ENCODE measurements around the gene PLA2G4B.

PLA2G4B gene

DNA sequence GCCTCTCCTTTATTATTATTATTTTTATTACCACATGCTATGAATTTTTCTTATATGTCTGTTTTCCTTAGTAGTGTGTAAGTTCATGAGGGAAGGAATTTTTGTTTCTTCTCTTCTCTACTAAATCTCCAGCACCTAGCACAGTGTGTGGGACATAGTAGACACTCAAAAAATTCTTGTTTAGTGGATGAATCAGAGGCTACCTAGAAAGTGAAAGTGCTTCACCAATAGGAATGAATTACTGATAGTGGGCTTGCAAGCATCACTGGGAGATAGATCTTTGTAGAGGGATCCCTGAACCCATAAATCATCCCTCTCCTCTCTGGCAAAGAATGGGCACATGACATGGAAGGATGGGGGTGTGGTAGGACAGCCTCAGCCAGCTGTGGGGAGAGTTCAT is 46.7 kb downstream of the PLA2G4B start:
- FAIRE-seq, result no peak
- TF ChIP-seq POLR2AphosphoS5 (IDR thresholded peaks at IDR 0.05; ENCODE audit: low read depth, low read length) (no peak), POU2F2 (IDR thresholded peaks at IDR 0.05; ENCODE audit: low read depth, low read length) (no peak), POLR2A (IDR thresholded peaks at IDR 0.05; ENCODE audit: low read depth, low read length) (no peak), TAF1 (IDR thresholded peaks at IDR 0.05; ENCODE audit: low read depth, low read length) (no peak), SPI1 (IDR thresholded peaks at IDR 0.05; ENCODE audit: low read depth, low read length) (no peak), PAX5 (IDR thresholded peaks at IDR 0.05; ENCODE audit: insufficient read depth, low read length, severe bottlenecking) (no peak)

DNA sequence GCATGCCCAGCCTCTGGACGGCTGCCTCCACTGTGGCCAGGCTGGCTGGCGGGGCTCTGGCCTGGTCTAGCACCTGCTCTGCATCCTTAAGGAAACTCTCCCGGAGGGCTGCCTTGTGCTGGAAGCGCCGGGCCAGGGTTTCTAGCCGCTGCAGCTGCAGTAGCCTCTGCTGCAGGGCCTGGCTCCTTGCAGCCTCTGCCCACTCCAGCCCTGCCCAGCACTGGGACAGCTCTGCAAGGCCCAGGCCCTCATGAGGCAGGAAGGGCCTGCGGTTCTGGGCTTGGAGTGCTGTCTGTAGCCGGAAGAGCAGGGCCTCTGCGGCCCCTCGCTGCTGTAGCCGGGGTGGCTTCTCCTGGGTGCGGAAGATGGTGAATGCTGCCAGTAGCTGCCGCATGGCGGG is 47.2 kb downstream of the PLA2G4B start:
- FAIRE-seq (no peak), DNase-seq (ENCODE audit: insufficient read length, low spot score) (no peak)
- TF ChIP-seq TAF1 (IDR thresholded peaks at IDR 0.05; ENCODE audit: low read depth, low read length) (no peak), POLR2AphosphoS5 (IDR thresholded peaks at IDR 0.05; ENCODE audit: low read depth, low read length) (no peak), SPI1 (IDR thresholded peaks at IDR 0.05; ENCODE audit: low read depth, low read length) (no peak), POU2F2 (IDR thresholded peaks at IDR 0.05; ENCODE audit: low read depth, low read length) (no peak), PAX5 (IDR thresholded peaks at IDR 0.05; ENCODE audit: insufficient read depth, low read length, severe bottlenecking) (no peak), POLR2A (IDR thresholded peaks at IDR 0.05; ENCODE audit: low read depth, low read length) (no peak)

More for the DNA sequence above, 46.7 kb downstream of the PLA2G4B start:
- no peak for DNase-seq (ENCODE audit: insufficient read length, low spot score)

GRCh38 chr15:41886741-41887140 is 48.1 kb downstream of the PLA2G4B start:
- TF ChIP-seq PAX5 (IDR thresholded peaks at IDR 0.05; ENCODE audit: insufficient read depth, low read length, severe bottlenecking) (no peak), SPI1 (IDR thresholded peaks at IDR 0.05; ENCODE audit: low read depth, low read length) (no peak), POU2F2 (IDR thresholded peaks at IDR 0.05; ENCODE audit: low read depth, low read length) (no peak), POLR2AphosphoS5 (IDR thresholded peaks at IDR 0.05; ENCODE audit: low read depth, low read length) (no peak), TAF1 (IDR thresholded peaks at IDR 0.05; ENCODE audit: low read depth, low read length) (no peak), POLR2A (IDR thresholded peaks at IDR 0.05; ENCODE audit: low read depth, low read length) (no peak)
- no peak for DNase-seq (ENCODE audit: insufficient read length, low spot score)
- no peak for FAIRE-seq

DNA sequence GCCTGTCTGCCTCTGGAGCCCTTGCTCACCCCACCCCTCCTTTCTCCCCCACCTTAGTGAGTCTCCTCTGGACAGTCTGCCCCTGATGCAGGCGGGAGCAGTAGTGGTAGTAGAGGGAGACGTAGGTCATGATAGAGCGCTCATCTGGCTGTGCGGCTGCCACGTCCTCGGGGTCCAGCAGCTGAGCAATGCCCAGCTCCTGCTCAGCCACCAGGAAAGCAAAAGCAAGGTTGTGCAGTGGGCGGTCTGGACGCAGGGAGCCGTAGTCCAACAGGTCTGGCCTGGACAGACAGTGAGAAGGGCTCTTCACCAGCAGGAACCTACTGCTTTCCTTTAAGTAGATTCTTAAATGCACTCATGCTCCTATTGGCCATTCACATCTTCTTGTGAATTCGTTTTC is 48.5 kb downstream of the PLA2G4B start:
- FAIRE-seq (no peak), DNase-seq (ENCODE audit: insufficient read length, low spot score) (no peak)
- TF ChIP-seq POLR2AphosphoS5 (IDR thresholded peaks at IDR 0.05; ENCODE audit: low read depth, low read length) (no peak), POLR2A (IDR thresholded peaks at IDR 0.05; ENCODE audit: low read depth, low read length) (no peak)

- TF ChIP-seq SPI1 (IDR thresholded peaks at IDR 0.05; ENCODE audit: low read depth, low read length), result no peak
- TF ChIP-seq POLR2A (IDR thresholded peaks at IDR 0.05; ENCODE audit: low read depth, low read length), result no peak
- no peak for TF ChIP-seq PAX5 (IDR thresholded peaks at IDR 0.05; ENCODE audit: insufficient read depth, low read length, severe bottlenecking)
- TF ChIP-seq POU2F2 (IDR thresholded peaks at IDR 0.05; ENCODE audit: low read depth, low read length), result no peak
- TF ChIP-seq POLR2AphosphoS5 (IDR thresholded peaks at IDR 0.05; ENCODE audit: low read depth, low read length), result no peak
- no peak for TF ChIP-seq TAF1 (IDR thresholded peaks at IDR 0.05; ENCODE audit: low read depth, low read length)
- FAIRE-seq (no peak), DNase-seq (ENCODE audit: insufficient read length, low spot score) (no peak)
Measured at GRCh38 chr15:41887893-41888292, 49.2 kb downstream of the PLA2G4B start.

- DNase-seq (ENCODE audit: insufficient read length, low spot score) (no peak), FAIRE-seq (no peak)
- TF ChIP-seq POU2F2 (IDR thresholded peaks at IDR 0.05; ENCODE audit: low read depth, low read length) (no peak), SPI1 (IDR thresholded peaks at IDR 0.05; ENCODE audit: low read depth, low read length) (peak; percentile 33; the same call in 1 of the 2 replicates)
Measured at GRCh38 chr15:41888662-41889253, 50.1 kb downstream of the PLA2G4B start.

GRCh38 chr15:41890050-41890690 is 51.5 kb downstream of the PLA2G4B start:
- FAIRE-seq, result no peak
- TF ChIP-seq POLR2A (IDR thresholded peaks at IDR 0.05; ENCODE audit: low read depth, low read length) (no peak), PAX5 (IDR thresholded peaks at IDR 0.05; ENCODE audit: insufficient read depth, low read length, severe bottlenecking) (no peak), POU2F2 (IDR thresholded peaks at IDR 0.05; ENCODE audit: low read depth, low read length) (no peak), SPI1 (IDR thresholded peaks at IDR 0.05; ENCODE audit: low read depth, low read length) (no peak), TAF1 (IDR thresholded peaks at IDR 0.05; ENCODE audit: low read depth, low read length) (no peak), POLR2AphosphoS5 (IDR thresholded peaks at IDR 0.05; ENCODE audit: low read depth, low read length) (no peak)
- no peak for DNase-seq (ENCODE audit: insufficient read length, low spot score)

- FAIRE-seq (no peak), DNase-seq (ENCODE audit: insufficient read length, low spot score) (no peak)
- TF ChIP-seq POLR2AphosphoS5 (IDR thresholded peaks at IDR 0.05; ENCODE audit: low read depth, low read length), result no peak
- no peak for TF ChIP-seq POLR2A (IDR thresholded peaks at IDR 0.05; ENCODE audit: low read depth, low read length)
- no peak for TF ChIP-seq SPI1 (IDR thresholded peaks at IDR 0.05; ENCODE audit: low read depth, low read length)
- no peak for TF ChIP-seq TAF1 (IDR thresholded peaks at IDR 0.05; ENCODE audit: low read depth, low read length)
- no peak for TF ChIP-seq POU2F2 (IDR thresholded peaks at IDR 0.05; ENCODE audit: low read depth, low read length)
- no peak for TF ChIP-seq PAX5 (IDR thresholded peaks at IDR 0.05; ENCODE audit: insufficient read depth, low read length, severe bottlenecking)
Measured at GRCh38 chr15:41891226-41891625, 52.6 kb downstream of the PLA2G4B start.

GRCh38 chr15:41891946-41892345 is 53.3 kb downstream of the PLA2G4B start:
- TF ChIP-seq POU2F2 (IDR thresholded peaks at IDR 0.05; ENCODE audit: low read depth, low read length) (no peak), POLR2AphosphoS5 (IDR thresholded peaks at IDR 0.05; ENCODE audit: low read depth, low read length) (no peak), TAF1 (IDR thresholded peaks at IDR 0.05; ENCODE audit: low read depth, low read length) (no peak), SPI1 (IDR thresholded peaks at IDR 0.05; ENCODE audit: low read depth, low read length) (no peak), POLR2A (IDR thresholded peaks at IDR 0.05; ENCODE audit: low read depth, low read length) (no peak), PAX5 (IDR thresholded peaks at IDR 0.05; ENCODE audit: insufficient read depth, low read length, severe bottlenecking) (no peak)
- no peak for DNase-seq (ENCODE audit: insufficient read length, low spot score)
- no peak for FAIRE-seq

Data from GM12891 (cell line).